Right renal cortex interstitium (tissue), 3 donors: ENCODE measurements around the gene CYRIA. TPM values are rescaled to one million over a fixed set of nuclear protein-coding genes. Genes with fewer than 3 reads are reported as not detected.
A peak's percentile ranks its signal among the peaks of the same experiment; 100 is the strongest.

Experiments
- DNase-seq, 3 donors: peaks; one replicate each; pipeline ENCODE4 v3.0.0-alpha.2; 2013; ENCODE audit warnings: low read depth in 3 of 3, low spot score in 2 of 3
- polyA plus RNA-seq, 3 donors: library from polyadenylated mRNA; unstranded; fragments of 120-200 nt; gene quantifications; one replicate each; pipeline ENCODE4 v1.2.1, GENCODE V29; 2013; ENCODE audit not compliant: insufficient read length in 3 of 3

The CYRIA gene
- polyA plus RNA-seq, result 1 to 10 TPM; 2.5 to 3.2 (median 2.6) TPM

- DNase-seq, result peak in 1 of 3 donors; percentile 6
Measured at GRCh38 chr2:16665748-16666448, at the start of gene CYRIA. TSS of gene CYRIA (minus strand) at chr2:16665834. CDS start at chr2:16588119, 77,715 bp downstream.

GRCh38 chr2:16713011-16713423, 47.4 kb upstream of the CYRIA start:
- no peak for DNase-seq

- DNase-seq, result no peak
Measured at GRCh38 chr2:16709769-16710168, 44.1 kb upstream of the CYRIA start.

- DNase-seq, result no peak
Measured at GRCh38 chr2:16708173-16708572, 42.5 kb upstream of the CYRIA start.

DNA sequence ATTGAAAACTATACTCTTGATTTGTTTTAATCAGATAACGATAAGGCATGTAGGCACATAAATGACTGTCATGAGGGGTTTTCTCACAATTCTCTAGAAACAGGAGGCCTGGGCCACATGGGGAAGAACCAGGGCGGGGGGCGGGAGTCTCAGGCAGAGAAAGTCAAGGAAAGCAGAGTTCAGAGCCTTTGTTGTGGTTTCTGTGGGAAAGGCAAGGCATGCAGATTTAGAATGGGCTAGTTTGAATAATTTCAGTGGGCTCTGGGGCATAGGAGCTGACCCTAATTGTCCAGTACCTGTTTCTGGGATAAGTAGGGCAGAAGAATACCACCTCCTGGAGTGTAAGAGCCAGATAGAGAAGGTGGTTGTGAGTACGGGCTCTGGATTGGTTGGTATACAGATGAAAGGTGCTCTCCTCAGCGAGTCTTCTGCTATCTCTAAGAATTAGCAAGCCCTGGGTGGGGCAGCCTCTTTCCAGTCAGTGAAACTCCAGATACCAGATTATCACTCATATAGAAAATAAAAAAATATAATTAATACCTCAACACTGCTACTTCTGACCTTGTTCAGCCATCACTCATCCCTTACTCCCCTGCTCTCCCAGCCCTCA, 41.5 kb upstream of the CYRIA start:
- DNase-seq, result no peak

DNA sequence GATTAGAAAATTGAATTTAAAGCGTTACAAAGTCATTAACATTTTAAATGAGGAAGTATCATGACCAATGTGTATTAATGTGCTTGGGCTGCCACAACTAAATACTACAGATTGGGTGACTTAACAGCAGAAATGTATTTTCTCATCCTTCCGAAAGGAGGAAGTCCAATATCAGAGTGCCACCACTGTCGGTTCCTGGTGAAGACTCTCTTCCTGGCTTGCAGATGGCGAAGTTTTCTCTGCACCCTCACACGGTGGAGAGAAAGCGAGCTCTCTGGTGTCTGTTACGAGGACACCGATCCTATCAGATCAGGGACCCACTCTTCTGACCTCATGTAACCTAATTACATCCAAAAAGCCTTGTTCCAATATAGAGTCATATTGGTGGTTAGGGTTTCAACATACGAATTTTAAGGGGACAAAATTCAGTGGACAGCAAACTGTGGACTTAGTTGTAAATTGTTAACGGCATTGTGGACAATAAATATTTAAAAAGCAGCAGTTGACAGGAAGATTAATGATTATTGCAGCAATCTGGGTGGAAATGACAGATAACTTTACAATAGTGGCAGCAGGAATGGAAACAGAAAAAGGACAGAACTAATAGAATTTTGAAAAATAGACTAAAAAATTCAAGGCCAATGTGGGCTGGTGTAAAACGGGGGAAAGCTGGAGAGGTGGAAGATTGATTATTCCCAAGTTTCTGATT, 35.1 kb upstream of the CYRIA start:
- DNase-seq, result no peak

GRCh38 chr2:16693854-16694253, 28.2 kb upstream of the CYRIA start:
- no peak for DNase-seq

DNA sequence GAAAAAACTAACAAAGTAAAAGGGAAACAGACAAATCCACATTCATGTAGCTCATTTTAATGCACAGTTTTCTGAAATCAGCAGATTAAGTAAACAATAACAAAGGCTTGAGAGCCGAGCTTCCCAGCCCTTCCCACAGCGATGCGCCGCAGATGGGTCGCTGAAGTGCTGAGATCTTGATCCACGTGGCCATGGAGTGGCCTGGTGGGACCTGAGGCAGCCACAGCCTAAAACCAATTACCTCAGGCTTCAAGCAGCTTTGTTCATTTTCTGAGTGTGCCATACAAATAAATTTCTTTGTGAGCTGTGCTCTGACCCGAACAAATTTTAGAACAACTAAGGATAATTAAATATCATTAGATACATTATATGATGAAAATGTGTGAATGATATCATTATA, 25.6 kb upstream of the CYRIA start:
- no peak for DNase-seq

GRCh38 chr2:16687955-16688354, 22.3 kb upstream of the CYRIA start:
- DNase-seq, result no peak

- DNase-seq, result no peak
Measured at GRCh38 chr2:16687222-16687621, 21.6 kb upstream of the CYRIA start.

- DNase-seq, result no peak
Measured at GRCh38 chr2:16686641-16687040, 21.0 kb upstream of the CYRIA start.

GRCh38 chr2:16685340-16685715, 19.7 kb upstream of the CYRIA start:
- no peak for DNase-seq

DNA sequence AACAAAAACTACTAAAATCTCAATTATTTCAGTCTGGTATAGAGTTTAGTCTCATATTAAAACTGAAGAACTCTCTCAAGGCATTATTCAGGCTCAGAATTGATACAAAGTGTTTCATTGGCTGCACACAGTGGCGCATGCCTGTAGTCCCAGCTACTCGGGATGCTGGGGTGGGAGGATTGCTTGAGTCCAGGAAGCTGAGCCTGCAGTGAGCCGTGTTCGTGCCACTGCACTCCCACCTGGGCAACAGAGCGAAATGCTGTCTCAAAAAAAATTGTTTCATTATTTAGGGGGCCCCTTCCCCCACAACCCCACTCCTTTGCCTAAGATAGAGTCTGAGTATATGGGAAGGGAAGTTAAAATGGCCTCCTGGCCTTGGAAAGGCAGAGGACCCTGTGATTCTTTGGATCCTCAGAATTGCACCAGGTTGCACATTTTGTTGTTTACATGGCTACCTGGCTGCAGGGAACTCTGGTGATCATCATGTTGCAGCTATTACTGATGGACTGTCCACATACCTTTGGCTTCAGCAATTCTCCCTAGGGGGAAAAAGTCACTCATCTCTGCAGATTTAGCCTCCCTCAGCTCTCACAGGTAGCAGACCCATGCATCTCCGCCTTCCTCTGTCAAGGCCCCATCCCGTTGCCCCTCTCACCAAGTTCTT, 19.2 kb upstream of the CYRIA start:
- no peak for DNase-seq

DNA sequence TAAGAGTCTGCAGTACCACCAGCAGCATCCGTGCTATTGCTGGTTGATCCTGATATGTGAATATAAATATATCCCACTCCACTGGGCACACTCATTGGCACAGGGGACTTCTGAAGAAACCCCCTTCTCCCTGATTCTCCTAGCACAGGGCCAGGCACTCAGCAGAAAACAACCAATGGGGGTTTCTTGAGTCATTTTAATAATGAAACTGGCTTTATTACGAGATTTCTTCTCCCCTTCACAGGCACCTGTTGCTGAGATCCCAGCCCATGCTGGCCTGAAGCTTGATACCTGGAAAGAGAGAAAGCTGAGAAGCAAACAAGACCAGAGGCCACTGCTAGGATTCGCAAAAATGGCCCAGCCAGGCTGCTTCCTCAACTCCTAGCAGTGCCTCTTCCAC, 17.9 kb upstream of the CYRIA start:
- no peak for DNase-seq

DNA sequence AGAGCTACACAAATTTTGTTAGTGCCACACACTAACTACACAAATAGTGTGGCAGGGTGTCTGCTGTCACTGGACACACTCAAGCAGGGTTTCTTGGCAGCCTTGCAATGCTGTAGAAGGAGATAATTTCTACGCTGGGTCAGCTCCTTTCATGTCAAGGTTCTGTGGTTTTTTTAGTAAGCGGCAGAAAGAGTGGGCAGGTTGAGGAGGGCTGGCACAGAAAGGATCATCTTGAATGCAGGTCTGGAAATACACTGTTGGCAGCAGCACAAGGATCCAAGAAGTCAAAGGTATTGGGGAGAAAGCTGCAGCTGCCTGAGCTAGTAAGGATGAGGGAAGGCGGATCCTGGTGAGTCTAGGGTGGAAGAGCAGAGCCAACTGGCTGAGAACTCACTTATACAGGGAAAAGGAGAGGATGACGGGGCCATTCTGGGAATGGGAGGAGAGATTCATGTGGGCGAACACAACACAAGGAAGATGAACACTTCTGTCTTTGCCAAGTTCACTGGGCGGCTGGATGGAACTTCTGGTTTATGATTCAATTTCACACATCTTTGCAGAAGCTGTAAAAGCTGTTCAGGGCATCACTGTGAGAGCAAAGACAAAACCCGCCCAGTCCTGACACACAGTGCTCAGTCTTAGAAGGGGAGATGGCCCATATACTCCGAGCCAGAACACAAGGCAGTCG, 16.9 kb upstream of the CYRIA start:
- DNase-seq, result no peak

GRCh38 chr2:16680781-16681180, 15.1 kb upstream of the CYRIA start:
- no peak for DNase-seq

DNA sequence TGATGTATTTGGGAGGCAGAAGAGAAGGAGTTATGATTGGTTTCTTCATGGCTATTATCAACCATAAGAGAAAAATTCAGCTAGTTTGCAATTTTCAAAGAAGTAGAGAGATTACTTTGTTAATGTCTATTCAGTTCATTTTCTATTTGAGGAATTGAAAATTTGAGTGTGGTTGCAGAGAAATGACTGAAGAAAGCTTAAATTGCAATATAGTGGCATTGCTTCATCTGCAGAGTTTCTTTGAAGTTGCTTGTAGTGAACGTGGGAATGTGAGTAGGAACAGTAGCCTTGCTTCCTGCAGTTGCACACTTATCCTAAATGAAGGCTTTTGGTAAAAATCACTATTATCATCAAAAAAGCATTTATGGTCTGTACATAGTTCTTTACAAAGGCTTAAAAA, 14.7 kb upstream of the CYRIA start:
- no peak for DNase-seq

GRCh38 chr2:16678964-16679363, 13.3 kb upstream of the CYRIA start:
- no peak for DNase-seq

DNA sequence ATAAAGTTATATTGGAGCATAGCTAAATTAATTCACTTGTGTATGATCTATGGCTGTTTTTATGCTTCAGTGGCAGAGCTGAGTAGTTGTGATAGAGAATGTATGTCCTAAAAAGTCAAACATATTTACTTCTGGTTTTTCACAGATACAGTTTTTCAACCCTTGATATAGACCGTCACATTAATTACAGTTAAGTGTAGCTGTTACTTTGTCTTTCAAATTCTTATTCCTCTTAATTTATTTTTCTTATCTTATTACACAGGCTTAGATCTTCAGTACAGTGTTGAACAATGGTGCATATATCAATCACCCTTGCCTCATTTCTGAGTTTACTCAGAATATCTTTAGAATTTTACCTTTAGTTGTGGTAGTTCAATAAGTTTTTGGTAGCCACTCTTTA, 12.2 kb upstream of the CYRIA start:
- no peak for DNase-seq

GRCh38 chr2:16675781-16676180, 10.1 kb upstream of the CYRIA start:
- DNase-seq, result no peak

DNA sequence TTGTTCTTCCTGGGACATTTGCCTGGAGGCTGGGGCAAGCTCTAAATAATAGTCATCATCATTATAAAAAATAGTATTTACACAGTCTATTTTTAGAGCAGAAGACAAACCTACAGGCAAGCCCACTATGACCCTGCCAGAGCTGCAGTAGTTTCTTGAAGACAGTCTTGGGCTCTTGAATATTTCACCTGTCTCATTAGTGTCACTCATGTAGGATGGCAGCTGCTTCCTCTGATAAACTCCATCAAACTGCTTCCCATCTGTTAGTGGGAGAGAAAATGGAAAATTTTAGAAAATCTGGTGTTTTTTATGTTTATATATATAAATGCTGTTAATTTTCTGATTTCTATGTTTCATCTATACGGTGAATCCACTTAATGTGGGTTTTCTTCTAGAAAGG, 8.5 kb upstream of the CYRIA start:
- no peak for DNase-seq
